ENCODE data around the gene DNER.
"Not testable (repeated sequence)": the region's sequence is repeated elsewhere in the genome, so short reads cannot be mapped to it uniquely, and the experiment has no call there.

The DNER gene

DNA sequence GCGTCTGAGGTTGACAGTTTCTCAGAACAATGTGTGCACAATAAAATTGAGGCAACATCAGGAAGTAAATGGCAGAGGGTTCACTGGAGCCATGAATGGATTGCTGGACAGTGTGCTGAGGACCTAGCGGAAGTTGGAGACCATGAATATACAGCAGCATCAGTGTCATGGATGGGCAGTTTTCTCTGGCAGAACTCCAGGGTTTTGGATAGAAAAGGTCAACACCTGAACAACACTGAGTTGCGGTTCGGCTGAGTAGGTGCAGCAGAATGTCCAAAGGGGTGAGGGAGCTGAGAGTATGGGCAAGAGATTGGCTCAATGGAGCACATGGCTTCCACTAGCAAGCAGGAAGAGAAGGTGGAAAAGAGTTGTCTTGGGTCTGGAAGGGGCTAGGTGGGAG lies 73.7 kb downstream of the DNER start:
- H3K4me2 ChIP-seq (ENCODE audit: low read length), result no peak overlapping the region
- no peaks in the 10 kb centered on the region for H3K9me3 ChIP-seq (replicated peaks; ENCODE audit: low read length)

DNA sequence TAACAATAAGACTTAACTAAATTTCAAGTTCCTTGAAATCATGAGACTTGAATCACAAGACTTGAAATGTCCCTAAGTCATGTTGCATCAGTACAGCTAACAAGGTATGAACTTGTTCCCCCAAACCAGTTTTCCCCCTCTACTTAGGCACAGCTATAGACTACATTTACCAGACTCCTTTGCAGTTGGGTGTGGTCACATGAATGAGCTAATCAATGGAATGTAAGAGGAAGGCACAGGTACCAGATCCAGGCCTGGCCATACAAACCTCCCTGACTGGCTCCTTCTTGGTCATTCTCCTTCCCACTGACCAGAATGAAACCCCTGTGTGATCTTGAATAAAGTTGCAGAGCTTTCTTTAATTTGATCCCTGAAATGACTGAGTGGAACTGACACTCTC lies 77.8 kb downstream of the DNER start:
- Histone ChIP-seq H3K4me3 (ENCODE audit: low read length) (no peak overlapping the region), H3K9me3 (replicated peaks; ENCODE audit: low read length) (no peaks in the 10 kb centered on the region), H3K4me1 (ENCODE audit: control insufficient read depth, insufficient read depth, low read length) (no peaks in the 10 kb centered on the region), H3K9ac (ENCODE audit: low read depth, low read length) (no peak overlapping the region), H3K4me2 (ENCODE audit: low read length) (no peak overlapping the region), H3K36me3 (ENCODE audit: insufficient read depth, low read length) (no peaks in the 10 kb centered on the region), H3K27me3 (ENCODE audit: control insufficient read depth, insufficient read depth, low read length) (peaks cover 3% of the 10 kb centered on the region)

More for the DNA sequence above, 73.7 kb downstream of the DNER start:
- no peak overlapping the region for H3K4me3 ChIP-seq (ENCODE audit: low read length)
- H3K4me1 ChIP-seq (ENCODE audit: control insufficient read depth, insufficient read depth, low read length), result no peaks in the 10 kb centered on the region
- no peaks in the 10 kb centered on the region for H3K27me3 ChIP-seq (ENCODE audit: control insufficient read depth, insufficient read depth, low read length)
- H3K9ac ChIP-seq (ENCODE audit: low read depth, low read length), result no peak overlapping the region
- no peaks in the 10 kb centered on the region for H3K36me3 ChIP-seq (ENCODE audit: insufficient read depth, low read length)

DNA sequence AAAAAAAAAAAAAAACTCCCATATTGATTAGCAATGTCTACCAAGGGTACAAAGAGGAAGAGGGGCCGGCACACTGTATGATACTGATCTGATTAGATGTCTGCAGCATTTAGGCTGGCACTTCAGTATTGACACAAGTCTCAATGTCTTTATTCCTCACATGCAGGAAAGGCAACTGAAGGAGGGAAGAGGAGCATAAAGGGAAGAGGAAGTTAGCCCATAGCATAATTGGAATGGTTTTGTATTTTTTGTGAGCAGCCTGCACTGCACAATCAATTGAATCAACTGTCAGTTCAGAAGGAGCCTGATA lies 79.0 kb downstream of the DNER start:
- Histone ChIP-seq H3K36me3 (ENCODE audit: insufficient read depth, low read length) (no peaks in the 10 kb centered on the region), H3K9me3 (replicated peaks; ENCODE audit: low read length) (no peaks in the 10 kb centered on the region), H3K27me3 (ENCODE audit: control insufficient read depth, insufficient read depth, low read length) (peaks cover 3% of the 10 kb centered on the region), H3K9ac (ENCODE audit: low read depth, low read length) (no peak overlapping the region), H3K4me2 (ENCODE audit: low read length) (no peak overlapping the region), H3K4me3 (ENCODE audit: low read length) (no peak overlapping the region), H3K4me1 (ENCODE audit: control insufficient read depth, insufficient read depth, low read length) (no peaks in the 10 kb centered on the region)

DNA sequence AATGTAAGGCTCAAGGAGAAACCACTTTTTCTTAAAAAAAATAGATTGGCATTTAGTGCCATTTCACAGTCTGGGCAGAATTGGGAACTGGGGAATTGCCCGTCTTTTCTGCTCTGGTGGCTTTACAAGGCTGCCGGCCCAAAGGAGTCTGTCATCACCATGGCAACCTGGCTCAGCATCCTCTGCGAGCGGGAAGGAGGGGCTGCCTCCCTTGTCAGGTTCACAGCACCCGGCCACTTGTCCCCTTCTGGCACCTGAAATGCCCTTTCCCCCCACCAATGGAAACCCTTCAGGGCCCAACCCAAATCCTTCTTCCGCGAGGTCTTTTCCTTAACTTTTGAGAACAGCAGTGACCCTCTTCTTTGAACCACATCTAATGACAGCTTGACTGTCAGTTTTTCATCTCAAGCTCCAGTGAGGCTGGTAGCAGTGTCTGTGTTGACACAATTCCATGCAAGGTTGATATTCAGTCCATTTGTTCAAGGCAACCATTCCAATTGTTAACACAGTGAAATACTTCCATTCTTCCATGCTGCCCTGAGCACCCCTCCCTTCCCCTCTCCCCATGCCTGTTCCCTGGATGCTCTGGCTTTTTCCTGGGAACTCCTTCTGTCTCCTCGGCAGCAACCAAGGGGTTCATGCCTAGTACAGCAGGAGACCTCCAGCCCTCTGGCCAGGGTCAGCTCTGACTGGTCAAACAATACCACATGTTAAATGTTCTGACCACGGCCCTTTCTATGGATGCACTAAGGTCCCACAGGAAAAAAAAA lies 79.6 kb downstream of the DNER start:
- peaks cover 3% of the 10 kb centered on the region for H3K27me3 ChIP-seq (ENCODE audit: control insufficient read depth, insufficient read depth, low read length)
- no peak overlapping the region for H3K9ac ChIP-seq (ENCODE audit: low read depth, low read length)
- no peaks in the 10 kb centered on the region for H3K9me3 ChIP-seq (replicated peaks; ENCODE audit: low read length)
- no peaks in the 10 kb centered on the region for H3K4me1 ChIP-seq (ENCODE audit: control insufficient read depth, insufficient read depth, low read length)
- no peak overlapping the region for H3K4me3 ChIP-seq (ENCODE audit: low read length)
- H3K4me2 ChIP-seq (ENCODE audit: low read length), result no peak overlapping the region
- no peaks in the 10 kb centered on the region for H3K36me3 ChIP-seq (ENCODE audit: insufficient read depth, low read length)

DNA sequence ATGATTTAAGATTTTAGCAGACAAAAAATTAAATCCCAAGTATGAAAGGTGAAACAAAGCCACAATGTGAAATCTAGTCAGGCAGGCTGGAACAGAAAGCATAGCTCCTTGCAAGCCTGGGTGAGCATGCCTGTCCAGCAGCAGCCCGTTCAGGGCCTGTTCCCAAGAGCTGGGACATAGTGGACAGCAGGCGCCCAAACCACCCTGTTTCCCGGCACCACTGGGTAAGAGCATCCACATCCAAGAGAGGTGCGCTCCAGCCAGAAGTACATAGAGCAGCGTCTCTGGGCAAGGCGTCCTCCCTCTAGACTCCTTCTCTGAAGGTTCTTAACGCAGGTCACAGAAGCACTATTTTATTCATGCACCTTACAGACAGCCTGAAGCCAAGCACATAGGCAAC lies 80.8 kb downstream of the DNER start:
- H3K36me3 ChIP-seq (ENCODE audit: insufficient read depth, low read length), result no peaks in the 10 kb centered on the region

DNA sequence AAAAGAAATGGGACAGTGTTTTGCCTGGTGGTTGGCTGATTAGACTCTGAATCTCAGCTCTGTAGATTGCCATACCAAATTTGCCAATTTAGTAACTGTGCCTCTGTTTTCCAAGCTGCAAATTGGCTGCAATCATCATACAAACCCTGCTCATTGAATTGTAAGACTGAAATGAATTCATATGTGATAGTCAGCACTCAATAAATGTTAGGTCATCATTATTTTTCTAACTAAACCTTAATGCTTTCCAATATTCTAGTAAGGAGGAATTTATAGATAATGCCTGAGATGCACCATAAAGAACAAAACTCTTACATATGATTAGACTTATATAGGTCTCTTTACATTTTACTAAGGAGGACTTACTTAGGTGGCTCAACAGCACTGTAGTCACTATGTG lies 85.3 kb downstream of the DNER start:
- H3K4me3 ChIP-seq (ENCODE audit: low read length), result no peak overlapping the region
- H3K9ac ChIP-seq (ENCODE audit: low read depth, low read length), result no peak overlapping the region
- H3K36me3 ChIP-seq (ENCODE audit: insufficient read depth, low read length), result no peaks in the 10 kb centered on the region
- H3K4me1 ChIP-seq (ENCODE audit: control insufficient read depth, insufficient read depth, low read length), result no peaks in the 10 kb centered on the region
- H3K4me2 ChIP-seq (ENCODE audit: low read length), result no peak overlapping the region
- no peaks in the 10 kb centered on the region for H3K9me3 ChIP-seq (replicated peaks; ENCODE audit: low read length)
- H3K27me3 ChIP-seq (ENCODE audit: control insufficient read depth, insufficient read depth, low read length), result peaks cover 3% of the 10 kb centered on the region

More for the DNA sequence above, 80.8 kb downstream of the DNER start:
- Histone ChIP-seq H3K4me1 (ENCODE audit: control insufficient read depth, insufficient read depth, low read length) (no peaks in the 10 kb centered on the region), H3K27me3 (ENCODE audit: control insufficient read depth, insufficient read depth, low read length) (peaks cover 3% of the 10 kb centered on the region), H3K9me3 (replicated peaks; ENCODE audit: low read length) (no peaks in the 10 kb centered on the region), H3K9ac (ENCODE audit: low read depth, low read length) (no peak overlapping the region), H3K4me3 (ENCODE audit: low read length) (no peak overlapping the region), H3K4me2 (ENCODE audit: low read length) (no peak overlapping the region)

DNA sequence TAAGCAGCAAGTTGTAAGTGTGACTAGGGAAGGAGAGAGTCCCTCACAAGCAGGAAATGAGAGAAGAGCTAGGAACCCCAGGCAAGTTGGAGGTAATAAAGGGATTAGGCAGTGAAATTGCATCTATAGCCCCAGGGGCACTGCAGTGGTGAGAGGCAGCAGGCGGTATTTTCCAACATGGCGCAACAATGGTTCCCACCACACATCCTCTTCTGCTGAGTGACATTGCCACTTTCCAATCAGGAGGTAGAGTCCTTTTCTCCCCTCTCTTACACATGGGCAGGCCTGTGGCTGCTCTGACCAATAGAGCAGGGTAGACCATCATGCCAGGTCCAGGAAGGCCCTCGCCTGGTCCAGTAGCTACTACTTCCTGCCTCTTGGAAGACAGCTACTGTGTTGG lies 86.6 kb downstream of the DNER start:
- H3K27me3 ChIP-seq (ENCODE audit: control insufficient read depth, insufficient read depth, low read length), result no peaks in the 10 kb centered on the region
- no peaks in the 10 kb centered on the region for H3K4me1 ChIP-seq (ENCODE audit: control insufficient read depth, insufficient read depth, low read length)
- no peak overlapping the region for H3K4me3 ChIP-seq (ENCODE audit: low read length)
- no peak overlapping the region for H3K9ac ChIP-seq (ENCODE audit: low read depth, low read length)
- H3K9me3 ChIP-seq (replicated peaks; ENCODE audit: low read length), result no peaks in the 10 kb centered on the region
- no peaks in the 10 kb centered on the region for H3K36me3 ChIP-seq (ENCODE audit: insufficient read depth, low read length)
- no peak overlapping the region for H3K4me2 ChIP-seq (ENCODE audit: low read length)

DNA sequence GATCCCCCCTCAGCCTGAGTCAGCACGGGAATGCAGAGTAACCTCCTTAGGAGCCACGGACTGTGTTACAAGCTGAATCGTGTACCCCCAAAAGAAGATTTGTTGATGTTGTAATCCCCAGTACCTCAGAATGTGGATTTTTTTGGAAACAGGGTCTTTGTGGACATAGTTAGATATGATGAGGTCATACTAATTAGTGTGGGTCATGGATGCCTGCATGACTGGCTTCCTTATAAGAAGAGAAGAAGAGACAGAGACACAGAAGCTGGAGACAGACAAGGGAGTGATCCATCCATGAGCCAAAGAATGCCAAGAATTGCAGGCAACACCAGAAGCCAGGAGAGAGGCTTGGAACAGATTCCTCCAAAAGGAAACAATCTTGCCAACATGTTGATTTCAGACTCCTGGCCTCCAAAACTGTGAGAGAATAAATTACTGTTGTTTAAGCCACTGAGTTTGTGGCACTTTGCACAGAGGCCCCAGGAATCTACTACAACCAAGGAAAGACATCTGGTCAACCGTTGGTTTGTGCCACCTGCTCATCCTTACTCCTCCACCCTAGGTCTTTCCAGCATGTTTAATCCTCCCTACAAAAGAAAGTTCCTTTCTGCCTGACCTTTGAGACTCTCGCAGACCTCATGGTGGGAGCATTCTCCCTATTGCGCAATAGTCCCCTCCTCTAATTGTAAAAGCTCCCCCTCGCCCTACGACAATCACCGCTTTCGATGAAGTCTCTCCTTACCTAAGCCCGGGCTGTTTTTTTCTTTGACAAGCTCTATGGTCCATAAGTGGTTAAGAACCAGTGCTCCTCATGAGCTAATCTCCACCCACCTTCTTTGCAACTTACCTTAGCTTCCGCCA lies 91.6 kb downstream of the DNER start:
- no peak overlapping the region for H3K4me2 ChIP-seq (ENCODE audit: low read length)
- no peaks in the 10 kb centered on the region for H3K9me3 ChIP-seq (replicated peaks; ENCODE audit: low read length)
- H3K9ac ChIP-seq (ENCODE audit: low read depth, low read length), result no peak overlapping the region
- no peak overlapping the region for H3K4me3 ChIP-seq (ENCODE audit: low read length)
- no peaks in the 10 kb centered on the region for H3K4me1 ChIP-seq (ENCODE audit: control insufficient read depth, insufficient read depth, low read length)
- H3K27me3 ChIP-seq (ENCODE audit: control insufficient read depth, insufficient read depth, low read length), result no peaks in the 10 kb centered on the region
- H3K36me3 ChIP-seq (ENCODE audit: insufficient read depth, low read length), result no peaks in the 10 kb centered on the region

DNA sequence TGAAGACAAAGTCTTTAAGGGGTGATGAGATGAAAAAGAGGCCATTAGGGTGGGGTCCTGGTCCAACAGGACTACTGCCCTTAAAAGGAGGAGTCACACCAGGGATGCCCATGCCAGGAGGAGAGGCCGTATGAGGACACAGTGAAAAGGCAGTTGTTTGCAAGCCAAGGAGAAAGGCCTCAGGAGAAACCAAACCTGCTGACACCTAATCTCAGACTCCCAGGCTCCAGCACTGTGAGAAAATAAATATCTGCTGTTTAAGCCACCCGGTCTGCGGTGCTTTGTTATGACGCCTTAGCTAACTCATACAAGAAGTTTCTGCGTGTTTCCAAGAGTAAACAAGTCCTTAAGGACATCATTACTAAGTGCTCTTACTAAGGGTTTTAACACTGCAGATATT lies 93.6 kb downstream of the DNER start:
- Histone ChIP-seq H3K4me1 (ENCODE audit: control insufficient read depth, insufficient read depth, low read length) (no peaks in the 10 kb centered on the region), H3K27me3 (ENCODE audit: control insufficient read depth, insufficient read depth, low read length) (no peaks in the 10 kb centered on the region), H3K4me2 (ENCODE audit: low read length) (no peak overlapping the region), H3K4me3 (ENCODE audit: low read length) (no peak overlapping the region), H3K9ac (ENCODE audit: low read depth, low read length) (no peak overlapping the region), H3K36me3 (ENCODE audit: insufficient read depth, low read length) (no peaks in the 10 kb centered on the region), H3K9me3 (replicated peaks; ENCODE audit: low read length) (no peaks in the 10 kb centered on the region)

DNA sequence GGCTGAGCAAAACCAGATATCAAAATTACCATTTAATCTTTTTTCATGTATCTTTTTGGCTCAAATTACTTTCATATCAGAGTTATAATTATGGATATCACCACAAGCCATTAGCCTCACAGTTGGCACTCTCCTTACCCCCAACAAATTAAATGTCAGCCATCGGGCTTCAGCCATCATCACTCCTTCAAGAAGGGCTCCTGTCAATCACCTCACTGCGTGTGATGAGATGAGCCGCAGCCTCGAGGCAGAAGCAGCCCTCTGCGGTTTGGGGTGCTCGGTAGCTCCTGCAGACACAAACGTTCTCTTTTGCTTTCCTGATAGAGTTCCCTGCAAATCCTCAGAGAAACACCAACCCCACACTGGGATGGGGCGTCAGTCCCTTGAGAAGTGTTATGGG lies 94.1 kb downstream of the DNER start:
- Histone ChIP-seq H3K36me3 (ENCODE audit: insufficient read depth, low read length) (no peaks in the 10 kb centered on the region), H3K4me2 (ENCODE audit: low read length) (no peak overlapping the region), H3K4me1 (ENCODE audit: control insufficient read depth, insufficient read depth, low read length) (no peaks in the 10 kb centered on the region), H3K4me3 (ENCODE audit: low read length) (no peak overlapping the region), H3K9ac (ENCODE audit: low read depth, low read length) (no peak overlapping the region), H3K9me3 (replicated peaks; ENCODE audit: low read length) (no peaks in the 10 kb centered on the region), H3K27me3 (ENCODE audit: control insufficient read depth, insufficient read depth, low read length) (no peaks in the 10 kb centered on the region)

DNA sequence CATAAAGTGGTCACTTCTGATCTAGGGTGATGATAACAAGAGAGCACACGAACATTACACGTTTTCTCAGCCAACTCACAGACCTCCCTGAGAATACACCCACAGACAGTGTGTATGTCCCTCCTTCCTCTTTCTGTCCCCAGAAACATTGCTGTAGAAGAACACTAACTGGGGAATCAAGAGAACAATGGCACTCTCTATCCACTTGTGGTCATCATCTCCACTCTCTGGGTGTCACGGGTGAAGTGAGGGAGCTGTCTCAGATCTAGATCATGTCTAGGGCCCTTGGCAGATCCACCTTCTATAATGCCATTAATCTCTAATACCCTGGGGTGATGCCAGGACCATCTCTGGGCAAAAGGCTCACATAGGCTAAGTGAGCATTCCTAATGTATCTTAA lies 97.9 kb downstream of the DNER start:
- Histone ChIP-seq H3K4me2 (ENCODE audit: low read length) (no peak overlapping the region), H3K4me1 (ENCODE audit: control insufficient read depth, insufficient read depth, low read length) (no peaks in the 10 kb centered on the region), H3K27me3 (ENCODE audit: control insufficient read depth, insufficient read depth, low read length) (no peaks in the 10 kb centered on the region), H3K9ac (ENCODE audit: low read depth, low read length) (no peak overlapping the region), H3K9me3 (replicated peaks; ENCODE audit: low read length) (no peaks in the 10 kb centered on the region), H3K36me3 (ENCODE audit: insufficient read depth, low read length) (no peaks in the 10 kb centered on the region), H3K4me3 (ENCODE audit: low read length) (no peak overlapping the region)

DNA sequence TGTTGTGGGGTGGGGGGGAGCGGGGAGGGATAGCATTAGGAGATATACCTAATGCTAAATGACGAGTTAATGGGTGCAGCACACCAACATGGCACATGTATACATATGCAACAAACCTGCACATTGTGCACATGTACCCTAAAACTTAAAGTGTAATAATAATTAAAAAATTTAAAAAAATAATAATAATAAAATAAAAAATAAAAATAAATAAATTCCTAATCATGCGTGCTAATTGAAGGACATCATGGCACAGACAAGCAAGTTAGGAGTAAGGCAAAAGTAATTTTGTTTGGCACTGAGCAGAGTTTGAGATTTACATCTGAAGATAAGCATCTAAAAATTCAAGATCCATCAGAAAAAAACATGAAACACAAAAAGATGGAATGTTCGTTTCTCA lies 100.3 kb downstream of the DNER start:
- H3K4me2 ChIP-seq (ENCODE audit: low read length); H3K9me3 ChIP-seq (replicated peaks; ENCODE audit: low read length); H3K4me1 ChIP-seq (ENCODE audit: control insufficient read depth, insufficient read depth, low read length); H3K4me3 ChIP-seq (ENCODE audit: low read length); H3K36me3 ChIP-seq (ENCODE audit: insufficient read depth, low read length); H3K9ac ChIP-seq (ENCODE audit: low read depth, low read length); H3K27me3 ChIP-seq (ENCODE audit: control insufficient read depth, insufficient read depth, low read length): not testable (repeated sequence)
